NCI-H1694 treated with DMSO at 0.1 percent for 48 hours (cell line): ENCODE results near the gene GLYATL1.
"Not testable (repeated sequence)": the region's sequence is repeated elsewhere in the genome, so short reads cannot be mapped to it uniquely, and the experiment has no call there.

Experiments
- DNase-seq: peaks from one replicate; lab custom pipeline; 2025; lab: John Stamatoyannopoulos, UW

The GLYATL1 gene

GRCh38 chr11:58998480-58999290 is 59.4 kb downstream of the GLYATL1 start:
- DNase-seq = no peak

GRCh38 chr11:58999291-58999680 is 60.0 kb downstream of the GLYATL1 start:
- no peak for DNase-seq

GRCh38 chr11:59000003-59000402 is 60.7 kb downstream of the GLYATL1 start:
- no peak for DNase-seq

- not testable (repeated sequence) for DNase-seq
Measured at GRCh38 chr11:59002006-59002405, 62.7 kb downstream of the GLYATL1 start.
